ENCODE results near the gene CHKB. TPM values are rescaled to one million over a fixed set of nuclear protein-coding genes. Genes with fewer than 3 reads are reported as not detected.

Gene CHKB
- total and polyA plus RNA-seq, 7 donors = 11.5 to 25.2 (median 13.6) TPM

DNA sequence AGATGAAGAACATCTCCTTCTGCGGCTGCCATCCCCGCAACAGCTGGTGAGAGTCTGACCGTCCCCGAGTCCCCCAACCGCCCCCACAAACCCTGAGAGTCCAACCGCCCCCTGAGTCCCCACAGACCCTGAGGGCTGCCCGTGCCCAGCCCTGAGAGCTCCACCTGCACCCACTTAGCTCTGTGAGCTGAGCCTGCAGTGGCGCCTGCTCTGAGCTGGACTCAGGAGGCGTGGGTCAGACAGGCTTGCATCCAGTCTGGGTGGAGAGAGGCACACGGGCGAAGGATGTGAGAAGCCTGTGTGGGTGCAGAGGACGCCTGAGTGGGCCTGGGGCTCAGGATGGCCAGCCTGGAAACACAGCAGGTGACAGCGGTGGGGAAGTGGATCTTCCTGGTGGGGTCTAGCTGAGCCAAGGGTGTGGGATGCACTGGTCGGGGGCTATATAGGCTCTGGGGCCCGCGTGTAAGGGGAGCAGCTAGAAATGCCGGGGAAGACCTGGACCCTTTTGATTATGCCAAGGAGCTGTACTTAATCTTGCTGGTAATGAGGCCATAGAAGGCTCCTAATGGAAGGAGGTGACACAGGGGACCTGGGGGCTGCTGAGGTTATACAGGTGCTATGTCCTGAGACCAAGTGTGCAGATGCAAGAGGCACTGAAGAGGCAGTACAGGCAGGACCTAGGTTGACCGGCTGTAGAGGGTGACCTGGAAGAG lies 24.5 kb upstream of the CHKB start:
- Histone ChIP-seq H3K36me3 (ENCODE audit: insufficient read depth in 1 of 2, low read depth in 1 of 2) (no peaks in the 10 kb centered on the region), H3K27ac (no peak overlapping the region), H3K27me3 (ENCODE audit: insufficient read depth in 3 of 3, low read length in 2 of 3) (peaks cover 0 to 57% (median 26%) of the 10 kb centered on the region in 3 donors), H3K4me1 (no peaks in the 10 kb centered on the region), H3K4me3 (no peak overlapping the region), H3K9me3 (no peaks in the 10 kb centered on the region)
- TF ChIP-seq, protein P1, sequence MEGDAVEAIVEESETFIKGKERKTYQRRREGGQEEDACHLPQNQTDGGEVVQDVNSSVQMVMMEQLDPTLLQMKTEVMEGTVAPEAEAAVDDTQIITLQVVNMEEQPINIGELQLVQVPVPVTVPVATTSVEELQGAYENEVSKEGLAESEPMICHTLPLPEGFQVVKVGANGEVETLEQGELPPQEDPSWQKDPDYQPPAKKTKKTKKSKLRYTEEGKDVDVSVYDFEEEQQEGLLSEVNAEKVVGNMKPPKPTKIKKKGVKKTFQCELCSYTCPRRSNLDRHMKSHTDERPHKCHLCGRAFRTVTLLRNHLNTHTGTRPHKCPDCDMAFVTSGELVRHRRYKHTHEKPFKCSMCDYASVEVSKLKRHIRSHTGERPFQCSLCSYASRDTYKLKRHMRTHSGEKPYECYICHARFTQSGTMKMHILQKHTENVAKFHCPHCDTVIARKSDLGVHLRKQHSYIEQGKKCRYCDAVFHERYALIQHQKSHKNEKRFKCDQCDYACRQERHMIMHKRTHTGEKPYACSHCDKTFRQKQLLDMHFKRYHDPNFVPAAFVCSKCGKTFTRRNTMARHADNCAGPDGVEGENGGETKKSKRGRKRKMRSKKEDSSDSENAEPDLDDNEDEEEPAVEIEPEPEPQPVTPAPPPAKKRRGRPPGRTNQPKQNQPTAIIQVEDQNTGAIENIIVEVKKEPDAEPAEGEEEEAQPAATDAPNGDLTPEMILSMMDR (IDR thresholded peaks at IDR 0.05) = no peak
- ATAC-seq = no peak
- DNase-seq = no peak
- WGBS, 3 donors = 68 to 85% (median 72%) methylated on average over 15 to 18 of the region's 18 CpGs
- intact Hi-C loops (cut with DNase I) = no loop called here

DNA sequence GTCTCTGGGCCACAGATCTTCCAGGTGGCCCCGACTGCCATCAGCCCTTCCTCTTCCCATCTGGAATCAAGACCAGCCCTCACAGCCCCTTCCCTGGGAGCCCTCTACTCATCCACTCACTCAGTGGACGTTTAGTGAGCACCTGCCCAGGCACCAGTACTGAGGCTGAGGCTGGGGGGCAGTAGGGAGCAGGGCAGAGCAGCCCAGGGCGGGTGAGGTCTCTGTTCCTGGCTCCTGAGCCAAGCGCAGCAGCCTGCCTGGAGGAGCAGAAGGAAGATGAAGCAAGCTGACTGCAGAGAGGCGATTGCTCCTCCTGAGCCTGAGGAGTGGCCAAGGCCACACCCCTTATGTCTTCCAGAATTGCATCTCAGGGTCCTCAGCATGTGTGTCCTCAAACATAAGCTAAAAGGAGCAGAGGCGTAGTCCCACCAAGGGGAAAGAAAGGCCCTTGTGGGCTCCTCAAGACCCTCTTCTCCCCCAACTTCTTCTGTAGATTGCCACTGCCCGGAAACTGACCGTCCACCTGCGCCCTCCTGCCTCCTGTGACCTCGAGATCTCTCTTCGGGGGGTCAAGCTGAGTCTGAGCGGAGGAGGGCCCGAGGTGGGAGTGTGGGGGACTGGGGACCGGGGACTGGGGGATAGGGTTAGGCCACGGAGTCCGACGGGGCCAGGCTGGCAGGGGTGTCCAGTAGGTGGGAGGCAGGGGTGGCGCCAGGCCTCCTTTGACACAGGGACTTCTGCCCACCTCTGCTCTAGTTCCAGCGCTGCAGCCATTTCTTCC lies 23.7 kb upstream of the CHKB start:
- ATAC-seq = no peak

DNA sequence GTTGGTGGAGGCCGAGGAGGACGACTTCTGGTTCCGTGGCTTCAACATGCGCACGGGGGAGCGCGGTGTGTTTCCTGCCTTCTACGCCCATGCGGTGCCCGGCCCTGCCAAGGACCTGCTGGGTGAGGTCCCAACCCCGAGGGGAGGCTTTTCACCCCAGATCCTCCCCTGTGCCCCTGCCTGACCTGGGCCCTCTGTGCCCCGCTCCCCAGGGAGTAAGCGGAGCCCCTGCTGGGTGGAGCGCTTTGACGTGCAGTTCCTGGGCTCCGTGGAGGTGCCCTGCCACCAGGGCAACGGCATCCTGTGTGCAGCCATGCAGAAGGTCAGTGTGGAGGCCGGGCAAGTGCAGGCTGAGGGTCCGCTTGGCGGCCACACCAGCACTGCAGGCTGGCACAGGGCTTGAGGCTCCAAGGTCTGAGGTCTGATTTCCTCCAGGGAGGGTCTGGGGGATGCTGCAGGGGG lies 23.0 kb upstream of the CHKB start:
- Histone ChIP-seq H3K36me3 (ENCODE audit: insufficient read depth in 1 of 2, low read depth in 1 of 2) (no peaks in the 10 kb centered on the region), H3K4me1 (no peaks in the 10 kb centered on the region), H3K27ac (no peak overlapping the region), H3K4me3 (no peak overlapping the region), H3K9me3 (no peaks in the 10 kb centered on the region), H3K27me3 (ENCODE audit: insufficient read depth in 3 of 3, low read length in 2 of 3) (peaks cover 0 to 65% (median 29%) of the 10 kb centered on the region in 3 donors)
- 82 to 84% (median 84%) methylated on average over 20 of the region's 20 CpGs for WGBS, 3 donors
- intact Hi-C loops (cut with DNase I) = no loop called here
- DNase-seq (peak in 1 of 2 donors; percentile 36), ATAC-seq (no peak)
- TF ChIP-seq, protein P1 (IDR thresholded peaks at IDR 0.05) = no peak

More for the DNA sequence above, 23.7 kb upstream of the CHKB start:
- Histone ChIP-seq H3K9me3 (no peaks in the 10 kb centered on the region), H3K4me1 (no peaks in the 10 kb centered on the region), H3K27me3 (ENCODE audit: insufficient read depth in 3 of 3, low read length in 2 of 3) (peaks cover 0 to 63% (median 27%) of the 10 kb centered on the region in 3 donors), H3K27ac (no peak overlapping the region), H3K4me3 (no peak overlapping the region), H3K36me3 (ENCODE audit: insufficient read depth in 1 of 2, low read depth in 1 of 2) (no peaks in the 10 kb centered on the region)
- no peak for DNase-seq
- WGBS, 3 donors = 70 to 76% (median 73%) methylated on average over 17 to 19 of the region's 19 CpGs
- TF ChIP-seq, protein P1 (IDR thresholded peaks at IDR 0.05) = no peak
- intact Hi-C loops (cut with DNase I) = no loop called here

DNA sequence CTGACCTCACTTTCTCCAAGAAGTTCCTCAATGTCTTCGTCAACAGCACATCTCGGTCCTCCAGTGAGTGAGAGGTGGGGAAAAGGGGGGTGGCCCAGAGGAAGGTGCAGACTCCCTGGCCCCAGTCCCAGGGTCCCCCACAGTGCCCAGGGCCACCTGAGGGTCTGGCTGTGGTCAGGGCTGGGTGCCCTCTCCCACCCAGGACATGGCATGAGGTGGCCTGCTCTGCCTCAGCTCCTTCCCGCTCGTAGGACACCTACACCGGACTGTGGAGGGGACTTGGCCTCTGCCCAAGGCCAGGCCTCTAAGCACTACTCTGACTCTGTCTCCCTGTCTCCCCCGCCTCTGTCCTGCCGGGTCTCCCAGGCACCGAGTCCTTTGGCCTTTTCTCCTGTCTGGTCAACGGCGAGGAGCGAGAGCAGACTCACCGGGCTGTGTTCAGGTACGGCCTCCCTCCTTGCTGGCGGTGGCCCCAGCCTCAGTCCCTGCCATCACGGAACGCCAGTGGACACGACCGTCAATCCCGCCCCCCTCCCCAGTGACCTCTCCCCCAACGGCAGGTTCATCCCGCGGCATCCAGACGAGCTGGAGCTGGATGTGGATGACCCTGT lies 22.5 kb upstream of the CHKB start:
- DNase-seq = peak in 1 of 2 donors; percentile 41

More for the DNA sequence above, 22.5 kb upstream of the CHKB start:
- Histone ChIP-seq H3K27me3 (ENCODE audit: insufficient read depth in 3 of 3, low read length in 2 of 3) (peaks cover 0 to 65% (median 29%) of the 10 kb centered on the region in 3 donors), H3K4me3 (no peak overlapping the region), H3K9me3 (no peaks in the 10 kb centered on the region), H3K27ac (no peak overlapping the region), H3K36me3 (ENCODE audit: insufficient read depth in 1 of 2, low read depth in 1 of 2) (no peaks in the 10 kb centered on the region), H3K4me1 (no peaks in the 10 kb centered on the region)
- WGBS, 3 donors = 78 to 80% (median 79%) methylated on average over 20 to 23 of the region's 23 CpGs
- intact Hi-C loops (cut with DNase I) = no loop called here
- TF ChIP-seq, protein P1 (IDR thresholded peaks at IDR 0.05) = no peak
- no peak for ATAC-seq
